Type B pancreatic cell (in vitro differentiated cells): ENCODE data around the gene PDE3B. TPM values are rescaled to one million over a fixed set of nuclear protein-coding genes. Genes with fewer than 3 reads are reported as not detected.
"Not testable (repeated sequence)": the region's sequence is repeated elsewhere in the genome, so short reads cannot be mapped to it uniquely, and the experiment has no call there.

Experiments
- DNase-seq: peaks from one replicate; pipeline ENCODE4 v3.0.0; 2021; ENCODE audit warnings: mixed read lengths; ENCODE audit not compliant: unreplicated experiment; ENCODE audit errors: extremely low spot score
- H3K27ac Mint-ChIP-seq: 2 replicates; pipeline ENCODE4 v1.8.0; 2021; ENCODE audit warnings: mild to moderate bottlenecking, mixed read lengths
- H3K27me3 Mint-ChIP-seq: 2 replicates; pipeline ENCODE4 v1.8.0; 2021; ENCODE audit warnings: mixed read lengths
- H3K36me3 Mint-ChIP-seq: 2 replicates; pipeline ENCODE4 v1.8.0; 2021; ENCODE audit warnings: mixed read lengths
- H3K4me1 Mint-ChIP-seq: one replicate; pipeline ENCODE4 v1.8.0; 2021; ENCODE audit warnings: mixed read lengths; ENCODE audit not compliant: unreplicated experiment
- H3K4me3 Mint-ChIP-seq: 2 replicates; pipeline ENCODE4 v1.8.0; 2021; ENCODE audit warnings: mild to moderate bottlenecking, mixed read lengths
- H3K9me3 Mint-ChIP-seq: 2 replicates; pipeline ENCODE4 v1.8.0; 2021; ENCODE audit warnings: mixed read lengths
- total RNA-seq: library from RNA; stranded (reverse); gene quantifications from 2 replicates; pipeline ENCODE4 v1.2.1, GENCODE V29; 2021; ENCODE audit warnings: low replicate concordance
- TF ChIP-seq, protein P1 (sequence below): fragments of 200-600 bp; sonication (generic); conservative IDR thresholded peaks from 2 replicates; pipeline ENCODE4 v1.5.0; 2021; ENCODE audit warnings: antibody characterized with exemption, mild to moderate bottlenecking

PDE3B gene
- total RNA-seq, 1 donor from 2014 or later: 16.6 TPM

DNA sequence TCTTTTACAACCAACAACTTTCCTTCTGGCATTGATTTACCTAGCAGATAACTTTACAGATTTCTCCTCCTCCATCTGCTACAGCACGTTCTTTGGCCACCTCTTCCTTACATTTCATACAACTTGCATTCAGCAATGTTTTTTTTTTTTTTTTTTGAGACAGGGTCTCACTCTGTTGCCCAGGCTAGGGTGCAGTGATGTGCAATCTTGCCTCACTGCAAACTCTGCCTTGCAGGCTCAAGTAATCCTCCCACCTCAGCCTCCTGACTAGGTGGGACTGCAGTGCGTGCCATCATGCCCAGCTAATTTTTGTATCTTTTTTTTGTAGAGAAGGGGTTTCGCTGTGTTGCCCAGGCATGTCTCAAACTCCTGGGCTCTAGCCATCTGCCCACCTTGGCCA, 6.5 kb downstream of the PDE3B start:
- H3K27me3 Mint-ChIP-seq: peaks cover 17% of the 10 kb centered on the region
- TF ChIP-seq, protein P1, sequence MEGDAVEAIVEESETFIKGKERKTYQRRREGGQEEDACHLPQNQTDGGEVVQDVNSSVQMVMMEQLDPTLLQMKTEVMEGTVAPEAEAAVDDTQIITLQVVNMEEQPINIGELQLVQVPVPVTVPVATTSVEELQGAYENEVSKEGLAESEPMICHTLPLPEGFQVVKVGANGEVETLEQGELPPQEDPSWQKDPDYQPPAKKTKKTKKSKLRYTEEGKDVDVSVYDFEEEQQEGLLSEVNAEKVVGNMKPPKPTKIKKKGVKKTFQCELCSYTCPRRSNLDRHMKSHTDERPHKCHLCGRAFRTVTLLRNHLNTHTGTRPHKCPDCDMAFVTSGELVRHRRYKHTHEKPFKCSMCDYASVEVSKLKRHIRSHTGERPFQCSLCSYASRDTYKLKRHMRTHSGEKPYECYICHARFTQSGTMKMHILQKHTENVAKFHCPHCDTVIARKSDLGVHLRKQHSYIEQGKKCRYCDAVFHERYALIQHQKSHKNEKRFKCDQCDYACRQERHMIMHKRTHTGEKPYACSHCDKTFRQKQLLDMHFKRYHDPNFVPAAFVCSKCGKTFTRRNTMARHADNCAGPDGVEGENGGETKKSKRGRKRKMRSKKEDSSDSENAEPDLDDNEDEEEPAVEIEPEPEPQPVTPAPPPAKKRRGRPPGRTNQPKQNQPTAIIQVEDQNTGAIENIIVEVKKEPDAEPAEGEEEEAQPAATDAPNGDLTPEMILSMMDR: no peak
- no peaks in the 10 kb centered on the region for H3K9me3 Mint-ChIP-seq
- no peak overlapping the region for H3K27ac Mint-ChIP-seq
- no peak for DNase-seq
- no peak overlapping the region for H3K4me3 Mint-ChIP-seq
- peaks cover 5% of the 10 kb centered on the region for H3K36me3 Mint-ChIP-seq
- H3K4me1 Mint-ChIP-seq: peaks cover 7% of the 10 kb centered on the region

DNA sequence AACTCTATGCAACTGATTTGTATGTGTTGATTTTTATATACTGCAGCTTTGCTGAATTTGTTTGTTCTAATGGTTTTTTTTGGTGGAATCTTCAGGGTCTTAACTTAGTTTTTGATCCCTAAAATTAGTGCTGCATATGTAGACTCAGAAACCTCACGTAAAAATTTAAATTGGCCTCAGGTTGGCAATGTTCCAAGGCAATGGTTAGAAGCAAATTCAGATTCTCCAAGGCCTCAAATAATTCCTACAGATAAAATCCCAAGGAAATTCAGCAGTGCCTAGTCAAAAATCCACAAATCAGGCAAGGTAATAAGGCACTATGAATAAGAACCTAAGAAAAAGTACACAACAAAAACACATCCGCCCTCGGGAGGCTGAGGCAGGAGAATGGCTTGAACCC, 9.5 kb downstream of the PDE3B start:
- no peaks in the 10 kb centered on the region for H3K27me3 Mint-ChIP-seq
- DNase-seq: no peak
- TF ChIP-seq, protein P1: no peak
- H3K27ac Mint-ChIP-seq: no peak overlapping the region
- H3K4me3 Mint-ChIP-seq: no peak overlapping the region
- peaks cover 5% of the 10 kb centered on the region for H3K36me3 Mint-ChIP-seq
- no peaks in the 10 kb centered on the region for H3K9me3 Mint-ChIP-seq
- peaks cover 4% of the 10 kb centered on the region for H3K4me1 Mint-ChIP-seq

DNA sequence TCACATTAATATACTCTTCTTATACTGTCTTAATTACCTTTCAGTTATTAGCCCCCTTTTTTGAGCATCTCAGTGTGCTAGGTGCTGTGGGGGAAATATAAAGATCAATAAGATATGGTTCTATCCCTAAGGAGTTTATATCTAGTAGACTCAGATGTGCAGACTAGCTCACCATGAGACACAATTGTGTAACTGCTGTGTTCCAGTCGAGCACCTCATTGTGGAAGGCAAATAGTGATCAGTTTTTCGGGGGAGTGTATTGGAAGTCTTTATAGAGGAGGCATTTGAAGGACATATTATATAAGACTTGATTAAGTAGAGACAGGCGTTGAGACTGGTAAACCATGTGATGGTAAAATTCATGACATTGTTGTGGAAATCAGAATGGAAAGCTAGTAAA, 11.8 kb downstream of the PDE3B start:
- no peak overlapping the region for H3K4me3 Mint-ChIP-seq
- TF ChIP-seq, protein P1: no peak
- H3K27me3 Mint-ChIP-seq: no peaks in the 10 kb centered on the region
- no peaks in the 10 kb centered on the region for H3K9me3 Mint-ChIP-seq
- DNase-seq: no peak
- H3K36me3 Mint-ChIP-seq: peaks cover 2% of the 10 kb centered on the region
- H3K4me1 Mint-ChIP-seq: no peaks in the 10 kb centered on the region
- H3K27ac Mint-ChIP-seq: no peak overlapping the region

DNA sequence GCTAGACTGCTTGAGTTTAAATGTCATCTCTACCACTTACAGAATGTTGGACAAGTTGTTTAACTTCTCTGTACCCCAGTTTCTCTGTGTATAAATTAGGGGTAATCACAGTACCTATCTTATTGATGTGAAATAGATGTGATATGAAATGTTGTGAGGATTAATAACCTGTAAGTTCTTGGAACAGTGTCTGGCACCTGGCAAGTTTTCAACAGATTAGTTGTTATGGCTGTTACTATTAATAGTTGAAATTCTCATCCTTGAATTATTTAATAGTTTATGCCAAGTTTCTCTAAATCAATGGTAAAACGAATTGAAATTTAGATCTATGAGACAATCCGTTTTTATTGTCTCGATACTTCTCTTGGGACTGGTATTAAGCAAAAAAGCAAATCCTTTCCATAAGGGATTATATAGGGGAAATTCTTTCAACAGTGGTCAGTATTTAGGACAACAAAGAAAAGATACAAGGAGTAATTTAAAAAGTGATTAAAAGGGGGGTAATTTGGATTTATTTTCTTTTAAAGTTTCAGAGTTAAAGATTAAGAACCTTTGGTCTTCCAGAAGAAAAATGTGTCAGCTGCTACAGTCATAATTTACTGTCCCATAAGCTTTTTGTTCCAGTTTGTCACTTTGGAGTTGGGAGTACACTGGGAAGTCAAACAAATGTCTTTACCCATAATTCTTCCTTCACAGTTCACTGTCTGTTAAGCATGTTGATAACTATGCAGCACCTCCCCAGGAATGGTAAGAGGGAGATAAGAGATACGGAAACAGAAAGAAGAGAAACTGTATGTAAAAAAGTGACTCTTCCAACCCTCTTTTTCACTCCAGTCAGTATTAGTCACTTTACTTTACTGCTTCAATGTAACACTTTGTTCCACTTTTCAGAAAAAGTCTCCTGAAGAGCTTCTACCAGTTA, 13.2 kb downstream of the PDE3B start:
- Mint-ChIP-seq H3K4me3 (no peak overlapping the region), H3K4me1 (no peaks in the 10 kb centered on the region), H3K27me3 (no peaks in the 10 kb centered on the region), H3K27ac (no peak overlapping the region), H3K36me3 (peaks cover 6% of the 10 kb centered on the region), H3K9me3 (no peaks in the 10 kb centered on the region)
- TF ChIP-seq, protein P1: no peak
- no peak for DNase-seq

DNA sequence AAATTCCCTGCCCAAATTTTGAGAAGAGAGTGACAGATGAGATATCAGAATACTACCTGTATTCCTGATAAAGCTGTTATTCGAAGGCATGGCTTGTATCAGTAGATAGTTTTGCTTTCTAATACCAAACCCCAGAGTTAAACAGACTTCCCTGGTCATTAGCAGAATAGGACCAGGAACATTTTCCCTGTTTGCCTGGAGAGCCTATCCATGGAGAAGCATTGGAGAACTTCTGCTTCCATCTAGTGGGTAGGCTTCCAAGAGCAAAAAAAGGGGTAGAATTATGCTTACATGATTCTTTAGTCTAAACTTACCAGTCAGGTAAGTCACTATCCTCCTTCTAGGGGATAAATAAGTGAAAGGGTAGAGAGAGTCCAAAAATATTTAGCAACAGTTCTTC, 14.2 kb downstream of the PDE3B start:
- Mint-ChIP-seq H3K4me1 (no peaks in the 10 kb centered on the region), H3K36me3 (peaks cover 6% of the 10 kb centered on the region), H3K4me3 (no peak overlapping the region), H3K27ac (no peak overlapping the region), H3K9me3 (no peaks in the 10 kb centered on the region), H3K27me3 (no peaks in the 10 kb centered on the region)
- no peak for DNase-seq
- TF ChIP-seq, protein P1: no peak

DNA sequence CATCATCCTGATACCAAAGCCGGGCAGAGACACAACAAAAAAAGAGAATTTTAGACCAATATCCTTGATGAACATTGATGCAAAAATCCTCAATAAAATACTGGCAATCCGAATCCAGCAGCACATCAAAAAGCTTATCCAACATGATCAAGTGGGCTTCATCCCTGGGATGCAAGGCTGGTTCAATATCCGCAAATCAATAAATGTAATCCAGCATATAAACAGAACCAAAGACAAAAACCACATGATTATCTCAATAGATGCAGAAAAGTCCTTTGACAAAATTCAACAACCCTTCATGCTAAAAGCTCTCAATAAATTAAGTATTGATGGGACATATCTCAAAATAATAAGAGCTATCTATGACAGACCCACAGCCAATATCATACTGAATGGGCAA, 21.3 kb downstream of the PDE3B start:
- H3K27me3 Mint-ChIP-seq, H3K9me3 Mint-ChIP-seq, H3K4me3 Mint-ChIP-seq, DNase-seq, H3K27ac Mint-ChIP-seq, H3K36me3 Mint-ChIP-seq: not testable (repeated sequence)
- H3K4me1 Mint-ChIP-seq: peaks cover 10% of the 10 kb centered on the region

DNA sequence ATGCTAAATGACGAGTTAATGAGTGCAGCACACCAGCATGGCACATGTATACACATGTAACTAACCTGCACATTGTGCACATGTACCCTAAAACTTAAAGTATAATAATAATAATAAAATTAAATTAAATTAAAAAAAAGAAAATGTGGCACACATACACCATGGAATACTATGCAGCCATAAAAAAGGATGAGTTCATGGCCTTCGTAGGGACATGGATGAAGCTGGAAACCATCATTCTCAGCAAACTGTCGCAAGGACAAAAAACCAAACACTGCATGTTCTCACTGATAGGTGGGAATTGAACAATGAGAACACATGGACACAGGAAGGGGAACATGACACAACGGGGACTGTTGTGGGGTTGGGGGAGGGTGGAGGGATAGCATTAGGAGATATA, 23.7 kb downstream of the PDE3B start:
- H3K27ac Mint-ChIP-seq, H3K4me3 Mint-ChIP-seq, H3K36me3 Mint-ChIP-seq, H3K27me3 Mint-ChIP-seq, H3K9me3 Mint-ChIP-seq, DNase-seq: not testable (repeated sequence)
- H3K4me1 Mint-ChIP-seq: peaks cover 13% of the 10 kb centered on the region
